Esophagus squamous epithelium (tissue), 5 donors: ENCODE results near the gene SLAIN1. TPM values are rescaled to one million over a fixed set of nuclear protein-coding genes. Genes with fewer than 3 reads are reported as not detected.

Experiments used
- DNase-seq: peaks from one replicate; lab custom pipeline; 2025; lab: John Stamatoyannopoulos, UW
- H3K27ac ChIP-seq, 4 donors: fragments of 200-600 bp; sonication (generic); one replicate each; pipeline ENCODE4 v1.5.1; 2016 to 2019; ENCODE audit warnings: mild to moderate bottlenecking in 1 of 4
- H3K27me3 ChIP-seq, 4 donors: fragments of 200-600 bp; sonication (generic); 1 replicate in 3 of 4; 2 replicates in 1 of 4; pipeline versions ENCODE4 v1.5.1 to v1.6.0; 2017 to 2021; ENCODE audit warnings: antibody characterized with exemption in 1 of 4
- H3K36me3 ChIP-seq, 3 donors: fragments of 200-600 bp; sonication (generic); one replicate each; pipeline ENCODE4 v1.5.1; 2016 to 2019
- H3K4me1 ChIP-seq, 3 donors: fragments of 200-600 bp; sonication (generic); one replicate each; pipeline ENCODE4 v1.5.1; 2017 to 2019
- H3K4me3 ChIP-seq, 4 donors: fragments of 200-600 bp; sonication (generic); 1 replicate in 3 of 4; 2 replicates in 1 of 4; pipeline ENCODE4 v1.5.1; 2016 to 2019; ENCODE audit warnings: mild to moderate bottlenecking in 2 of 4, moderate library complexity in 1 of 4
- H3K9me3 ChIP-seq, 3 donors: fragments of 200-600 bp; sonication (generic); one replicate each; pipeline ENCODE4 v1.5.1; 2016 to 2019
- CTCF ChIP-seq, 6 experiments: fragments of 450-650 bp in 4 of 6; fragments of 200-600 bp in 2 of 6; sonication (generic) in 2 of 6; IDR thresholded peaks; one replicate each; pipeline ENCODE4 v1.5.1; 2016 to 2019; ENCODE audit warnings: antibody characterized with exemption in 6 of 6, mild to moderate bottlenecking in 4 of 6, moderate library complexity in 4 of 6
- POLR2A ChIP-seq, 4 donors: fragments of 450-650 bp; IDR thresholded peaks; one replicate each; pipeline ENCODE4 v1.6.1; 2017; ENCODE audit warnings: antibody characterized with exemption in 4 of 4, mild to moderate bottlenecking in 4 of 4, moderate library complexity in 3 of 4
- WGBS, 2 donors: methylation state at CpG; one replicate each; pipeline ENCODE4 v1.1.5; 2018; 5-methylcytosine and 5-hydroxymethylcytosine counted together
- intact Hi-C: fragments of 100-400 bp; cut with DNase I; formaldehyde crosslinking; loops from one replicate; pipeline ENCODE4 v1.15.0; 2022
- total RNA-seq, 4 donors: library from RNA; depleted of rRNA; stranded (reverse); fragments of >200 nt; gene quantifications; one replicate each; pipeline ENCODE4 v1.1.0, GENCODE V29; 2016
- donor health status: DM: yes; HTN: yes; CAD: no.

Gene SLAIN1
- total RNA-seq, 4 donors from 2014 or later, result 0.57 to 4.6 (median 3.1) TPM

GRCh38 chr13:77800219-77800618 is 102.7 kb downstream of the SLAIN1 start:
- WGBS, 2 donors, result 62 to 67% methylated on average over 3 of the region's 3 CpGs
- no peak overlapping the region for H3K27ac ChIP-seq
- intact Hi-C loops, result no loop called here
- DNase-seq, result no peak
- TF ChIP-seq POLR2A (IDR thresholded peaks at IDR 0.05) (no peak), CTCF (IDR thresholded peaks at IDR 0.05) (no peak)
- H3K9me3 ChIP-seq, result no peaks in the 10 kb centered on the region
- H3K36me3 ChIP-seq, result no peaks in the 10 kb centered on the region
- H3K4me1 ChIP-seq, result no peaks in the 10 kb centered on the region
- H3K4me3 ChIP-seq, result no peak overlapping the region
- no peaks in the 10 kb centered on the region for H3K27me3 ChIP-seq

- Histone ChIP-seq H3K27me3 (no peaks in the 10 kb centered on the region), H3K36me3 (no peaks in the 10 kb centered on the region), H3K4me3 (no peak overlapping the region), H3K27ac (no peak overlapping the region), H3K4me1 (no peaks in the 10 kb centered on the region), H3K9me3 (no peaks in the 10 kb centered on the region)
- DNase-seq, result no peak
- TF ChIP-seq POLR2A (IDR thresholded peaks at IDR 0.05) (no peak), CTCF (IDR thresholded peaks at IDR 0.05) (no peak)
- 38 to 50% methylated on average over 1 of the region's 1 CpG for WGBS, 2 donors
- intact Hi-C loops, result no loop called here
These were observed 109.0 kb downstream of the SLAIN1 start for GRCh38 chr13:77806518-77806917.

- no peaks in the 10 kb centered on the region for H3K36me3 ChIP-seq
- WGBS, 2 donors, result 73 to 78% methylated on average over 6 of the region's 6 CpGs
- H3K9me3 ChIP-seq, result no peaks in the 10 kb centered on the region
- no peaks in the 10 kb centered on the region for H3K4me1 ChIP-seq
- no peak overlapping the region for H3K27ac ChIP-seq
- no peak overlapping the region for H3K4me3 ChIP-seq
- intact Hi-C loops, result no loop called here
- no peak for DNase-seq
- H3K27me3 ChIP-seq, result no peaks in the 10 kb centered on the region
- TF ChIP-seq CTCF (IDR thresholded peaks at IDR 0.05), result no peak
- TF ChIP-seq POLR2A (IDR thresholded peaks at IDR 0.05), result no peak
These were observed 110.1 kb downstream of the SLAIN1 start for GRCh38 chr13:77807431-77808135.

GRCh38 chr13:77810430-77810829 is 112.9 kb downstream of the SLAIN1 start:
- H3K27me3 ChIP-seq, result no peaks in the 10 kb centered on the region
- intact Hi-C loops, result no loop called here
- H3K9me3 ChIP-seq, result no peaks in the 10 kb centered on the region
- no peak overlapping the region for H3K27ac ChIP-seq
- TF ChIP-seq POLR2A (IDR thresholded peaks at IDR 0.05) (no peak), CTCF (IDR thresholded peaks at IDR 0.05) (peak in 4 of 6 experiments; percentile 14 to 35 (median 16))
- no peak for DNase-seq
- H3K4me1 ChIP-seq, result no peaks in the 10 kb centered on the region
- WGBS, 2 donors, result 41 to 42% methylated on average over 2 of the region's 2 CpGs
- no peak overlapping the region for H3K4me3 ChIP-seq
- no peaks in the 10 kb centered on the region for H3K36me3 ChIP-seq

GRCh38 chr13:77810878-77811277 is 113.4 kb downstream of the SLAIN1 start:
- intact Hi-C loops, result no loop called here
- no peaks in the 10 kb centered on the region for H3K27me3 ChIP-seq
- H3K36me3 ChIP-seq, result no peaks in the 10 kb centered on the region
- H3K4me3 ChIP-seq, result no peak overlapping the region
- WGBS, 2 donors, result 25 to 34% methylated on average over 3 of the region's 3 CpGs
- H3K4me1 ChIP-seq, result no peaks in the 10 kb centered on the region
- TF ChIP-seq CTCF (IDR thresholded peaks at IDR 0.05) (no peak), POLR2A (IDR thresholded peaks at IDR 0.05) (no peak)
- no peaks in the 10 kb centered on the region for H3K9me3 ChIP-seq
- H3K27ac ChIP-seq, result no peak overlapping the region
- no peak for DNase-seq
